Endothelial cell of umbilical vein (primary cell): ENCODE results near the gene DOCK8. TPM values are rescaled to one million over a fixed set of nuclear protein-coding genes. Genes with fewer than 3 reads are reported as not detected.

Source experiments
- BruUV-seq: library from RNA; stranded (reverse); fragments of 400-500 nt; replicated peaks from 2 replicates; lab custom pipeline; 2021; lab: Mats Ljungman, UMichigan
- CTCF ChIA-PET: fragments of 300-600, 350-600 bp; sonication (Branson Sonifier 250); formaldehyde crosslinking; loops from one replicate; lab custom pipeline; 2021; ENCODE audit warnings: antibody characterized with exemption, inconsistent platforms; lab: Charles Lee
- POLR2A ChIA-PET: fragments of 300-600, 350-600 bp; sonication (Branson Sonifier 250); formaldehyde crosslinking; loops from one replicate; lab custom pipeline; 2021; ENCODE audit warnings: antibody characterized with exemption, inconsistent platforms; lab: Charles Lee
- DNase-seq: peaks from one replicate; pipeline ENCODE4 v3.0.0-alpha.2; 2011; ENCODE audit warnings: low read depth, low spot score
- FAIRE-seq: peaks from 2 replicates; lab custom pipeline; 2011; peaks lifted over from hg19 to GRCh38; lab: Jason Lieb, UNC
- H2AFZ ChIP-seq: 2 replicates; pipeline ENCODE4 v1.6.0; 2012; ENCODE audit warnings: low read depth, low read length, control low read depth, inconsistent platforms
- H3K27ac ChIP-seq: 2 replicates; pipeline ENCODE4 v1.5.1; 2011; ENCODE audit warnings: low read depth, mild to moderate bottlenecking, control low read depth, low read length, moderate library complexity; ENCODE audit not compliant: insufficient read depth
- H3K27me3 ChIP-seq, 2 experiments: 2 replicates each; pipeline versions ENCODE4 v1.6.0 to v1.6.1; 2011; ENCODE audit warnings: low read length in 2 of 2, mixed read lengths in 1 of 2; ENCODE audit not compliant: control insufficient read depth in 2 of 2, insufficient read depth in 2 of 2
- H3K36me3 ChIP-seq, 2 experiments: 2 replicates in 1 of 2; 3 replicates in 1 of 2; pipeline ENCODE4 v1.5.1; 2011; ENCODE audit warnings: low read length in 2 of 2, mild to moderate bottlenecking in 1 of 2, moderate library complexity in 1 of 2; ENCODE audit not compliant: control insufficient read depth in 2 of 2, insufficient read depth in 2 of 2; ENCODE audit errors: extremely low read depth in 1 of 2
- H3K4me1 ChIP-seq: 3 replicates; pipeline ENCODE4 v1.5.1; 2011; ENCODE audit warnings: mild to moderate bottlenecking, low read length; ENCODE audit not compliant: control insufficient read depth, insufficient read depth; ENCODE audit errors: extremely low read depth
- H3K4me2 ChIP-seq: 2 replicates; pipeline ENCODE4 v1.6.1; 2011; ENCODE audit warnings: low read length, control low read depth, mixed read lengths; ENCODE audit not compliant: insufficient read depth
- H3K4me3 ChIP-seq, 3 experiments: fragments of 200-600 bp in 1 of 3; sonication (generic), shearing (Covaris generic) in 1 of 3; replicated peaks in 1 of 3; 2 replicates each; pipeline ENCODE4 v1.5.1; 2011 to 2016; ENCODE audit warnings: control low read depth in 3 of 3, low read length in 3 of 3, mild to moderate bottlenecking in 2 of 3, inconsistent platforms in 1 of 3, low read depth in 1 of 3, moderate library complexity in 1 of 3; ENCODE audit not compliant: insufficient read depth in 1 of 3
- H3K79me2 ChIP-seq: 2 replicates; pipeline ENCODE4 v1.6.0; 2012; ENCODE audit warnings: low read length, inconsistent platforms; ENCODE audit not compliant: control insufficient read depth, insufficient read depth
- H3K9ac ChIP-seq: replicated peaks from 2 replicates; pipeline ENCODE3; 2011; ENCODE audit warnings: low read length, control low read depth; ENCODE audit not compliant: insufficient read depth; ENCODE audit errors: extremely low read depth
- H3K9me1 ChIP-seq: replicated peaks from 3 replicates; pipeline ENCODE4 v1.6.0; 2011; ENCODE audit warnings: mild to moderate bottlenecking, low read length; ENCODE audit not compliant: control insufficient read depth, insufficient read depth; ENCODE audit errors: extremely low read depth
- H3K9me3 ChIP-seq: replicated peaks from 2 replicates; pipeline ENCODE4 v1.5.1; 2012; ENCODE audit warnings: low read length, inconsistent platforms; ENCODE audit not compliant: control insufficient read depth, insufficient read depth
- H4K20me1 ChIP-seq: replicated peaks from 2 replicates; pipeline ENCODE3; 2011; ENCODE audit warnings: mild to moderate bottlenecking, low read length; ENCODE audit not compliant: control insufficient read depth, insufficient read depth; ENCODE audit errors: extremely low read depth
- FOS ChIP-seq: IDR thresholded peaks from 2 replicates; pipeline ENCODE4 v1.6.1; 2011; ENCODE audit warnings: mild to moderate bottlenecking, low read length, moderate library complexity, borderline replicate concordance; ENCODE audit not compliant: insufficient read depth
- GATA2 ChIP-seq: IDR thresholded peaks from 2 replicates; pipeline ENCODE4 v1.7.0; 2011; ENCODE audit warnings: low read depth, mild to moderate bottlenecking, moderate library complexity, mixed read lengths, low read length; ENCODE audit not compliant: insufficient read length, insufficient read depth
- JUN ChIP-seq: IDR thresholded peaks from 2 replicates; pipeline ENCODE4 v1.6.1; 2011; ENCODE audit warnings: borderline replicate concordance, low read depth; ENCODE audit not compliant: insufficient read length, insufficient read depth
- MAX ChIP-seq: IDR thresholded peaks from 2 replicates; pipeline ENCODE4 v1.6.1; 2011; ENCODE audit not compliant: insufficient read depth, insufficient read length
- MYC ChIP-seq: IDR thresholded peaks from one replicate; pipeline ENCODE4 v1.6.1; 2011; ENCODE audit warnings: mild to moderate bottlenecking, low read depth, low read length
- POLR2AphosphoS5 ChIP-seq: IDR thresholded peaks from 2 replicates; pipeline ENCODE4 v1.6.1; 2012; ENCODE audit warnings: low read depth, mild to moderate bottlenecking, control low read depth, low read length, moderate library complexity; ENCODE audit not compliant: insufficient read depth
- dilution Hi-C: fragments of 300-500 bp; cut with MboI; formaldehyde crosslinking; loops from one replicate; pipeline ENCODE4 v1.15.0; 2019; ENCODE audit warnings: low sequenced_read_pairs; ENCODE audit not compliant: extremely low pct_ligation_motif_present
- intact Hi-C: fragments of 100-400 bp; cut with micrococcal nuclease; formaldehyde crosslinking; loops from one replicate; pipeline ENCODE4 v1.10.0; 2022
- polyA plus RNA-seq, 4 experiments: library from polyadenylated mRNA; depleted of rRNA in 3 of 4; stranded (reverse) in 3 of 4; unstranded in 1 of 4; fragments of >200 nt; gene quantifications; 2 replicates each; pipeline versions ENCODE4 v1.2.1 to v1.2.3, GENCODE V29; 2011 to 2012; ENCODE audit warnings: missing spikeins in 1 of 4
- total RNA-seq: library from RNA; stranded (reverse); gene quantifications from 2 replicates; pipeline ENCODE4 v1.2.3, GENCODE V29; 2021

Gene DOCK8
- total and polyA plus RNA-seq, 2 donors (not counting 3 experiments of a cell fraction or from before 2014, with no cell fraction given), result 0.54 to 1.3 TPM

- TF ChIP-seq FOS, result peak; percentile 27
- no peak for TF ChIP-seq GATA2
- no peak for TF ChIP-seq JUN
- TF ChIP-seq POLR2AphosphoS5, result no peak
- H3K9ac ChIP-seq, result no peak overlapping the region
- no peak for DNase-seq
- peak; percentile 37 for FAIRE-seq
- no peaks in the 10 kb centered on the region for H4K20me1 ChIP-seq
- H3K36me3 ChIP-seq, result no peaks in the 10 kb centered on the region
- no TSS peak for BruUV-seq
- H3K4me2 ChIP-seq, result no peak overlapping the region
- peaks cover 2% of the 10 kb centered on the region for H3K9me1 ChIP-seq
- H3K27ac ChIP-seq, result no peak overlapping the region
- H2AFZ ChIP-seq, result no peak overlapping the region
- H3K79me2 ChIP-seq, result no peaks in the 10 kb centered on the region
- no peak overlapping the region for H3K4me3 ChIP-seq
- intact Hi-C loops, result no loop called here
- ChIA-PET POLR2A (interaction anchor here (1.4 kb wide), 1 partner anchor 8 kb away, joined by 5 read pairs; the partner anchor contains the start of gene DOCK8), CTCF (interaction anchor here (3.1 kb wide), 1 partner anchor 8 kb away, joined by 24 read pairs; the partner anchor contains the start of gene DOCK8)
- no peaks in the 10 kb centered on the region for H3K9me3 ChIP-seq
- peaks cover 0 to 8% of the 10 kb centered on the region in 2 experiments for H3K27me3 ChIP-seq
- dilution Hi-C loops, result no loop called here
- H3K4me1 ChIP-seq, result peaks cover 12% of the 10 kb centered on the region
These were observed 8.5 kb downstream of the DOCK8 start for GRCh38 chr9:223152-223551.

- CTCF ChIA-PET, result interaction anchor here (3.1 kb wide), 1 partner anchor 9 kb away, joined by 24 read pairs; the partner anchor contains the start of gene DOCK8
- FAIRE-seq (peak; percentile 79), DNase-seq (no peak)
- no peak overlapping the region for H3K9ac ChIP-seq
- no TSS peak for BruUV-seq
- no peaks in the 10 kb centered on the region for H3K9me3 ChIP-seq
- peak overlapping the region; percentile 47 for H3K4me2 ChIP-seq
- no peak overlapping the region for H3K27ac ChIP-seq
- no peak overlapping the region for H3K4me3 ChIP-seq
- TF ChIP-seq MYC (no peak), MAX (no peak), JUN (no peak), POLR2AphosphoS5 (no peak)
- no peak overlapping the region for H2AFZ ChIP-seq
- POLR2A ChIA-PET, result interaction anchor here (1.4 kb wide), 1 partner anchor 9 kb away, joined by 5 read pairs; the partner anchor contains the start of gene DOCK8
- intact Hi-C loops (no loop called here), dilution Hi-C loops (no loop called here)
- H3K79me2 ChIP-seq, result no peaks in the 10 kb centered on the region
- H3K4me1 ChIP-seq, result peaks cover 12% of the 10 kb centered on the region
- peaks cover 0 to 10% of the 10 kb centered on the region in 2 experiments for H3K27me3 ChIP-seq
- H3K36me3 ChIP-seq, result no peaks in the 10 kb centered on the region
- no peaks in the 10 kb centered on the region for H4K20me1 ChIP-seq
- peaks cover 2% of the 10 kb centered on the region for H3K9me1 ChIP-seq
These were observed 9.4 kb downstream of the DOCK8 start for GRCh38 chr9:224026-224425.
